Keratinocyte (primary cell): Measurements from ENCODE around the gene ENPP6. TPM values are rescaled to one million over a fixed set of nuclear protein-coding genes. Genes with fewer than 3 reads are reported as not detected.

Experiments used
- DNase-seq: peaks from one replicate; pipeline ENCODE4 v3.0.0-alpha.2; 2011; ENCODE audit warnings: low read depth, missing footprints, low spot score
- FAIRE-seq: peaks from 2 replicates; lab custom pipeline; 2011; peaks lifted over from hg19 to GRCh38; lab: Jason Lieb, UNC
- H2AFZ ChIP-seq: 2 replicates; pipeline ENCODE4 v1.6.0; 2012; ENCODE audit warnings: low read length, control low read depth, inconsistent platforms; ENCODE audit not compliant: control insufficient read depth
- H3K27ac ChIP-seq: 2 replicates; pipeline ENCODE4 v1.5.1; 2011; ENCODE audit warnings: low read length; ENCODE audit not compliant: control insufficient read depth, insufficient read depth
- H3K27me3 ChIP-seq: 3 replicates; pipeline ENCODE4 v1.6.0; 2011; ENCODE audit warnings: low read length; ENCODE audit not compliant: control insufficient read depth, insufficient read depth; ENCODE audit errors: extremely low read depth
- H3K36me3 ChIP-seq, 2 experiments: 2 replicates in 1 of 2; 3 replicates in 1 of 2; pipeline ENCODE4 v1.5.1; 2011; ENCODE audit warnings: low read length in 2 of 2, mild to moderate bottlenecking in 1 of 2; ENCODE audit not compliant: control insufficient read depth in 2 of 2, insufficient read depth in 2 of 2; ENCODE audit errors: extremely low read depth in 1 of 2
- H3K4me1 ChIP-seq: 3 replicates; pipeline ENCODE4 v1.5.1; 2011; ENCODE audit warnings: low read length; ENCODE audit not compliant: control insufficient read depth, insufficient read depth; ENCODE audit errors: extremely low read depth
- H3K4me2 ChIP-seq: 3 replicates; pipeline ENCODE4 v1.6.0; 2011; ENCODE audit warnings: low read depth, low read length; ENCODE audit not compliant: control insufficient read depth, insufficient read depth; ENCODE audit errors: extremely low read depth
- H3K4me3 ChIP-seq, 3 experiments: fragments of 200-600 bp in 1 of 3; sonication (generic) in 1 of 3; 2 replicates in 2 of 3; 3 replicates in 1 of 3; pipeline ENCODE4 v1.5.1; 2011 to 2016; ENCODE audit warnings: low read length in 3 of 3, mild to moderate bottlenecking in 3 of 3, control low read depth in 2 of 3, inconsistent platforms in 1 of 3, low read depth in 1 of 3, mixed read lengths in 1 of 3, mixed run types in 1 of 3, moderate library complexity in 1 of 3; ENCODE audit not compliant: control insufficient read depth in 2 of 3, insufficient read depth in 2 of 3; ENCODE audit errors: extremely low read depth in 1 of 3
- H3K79me2 ChIP-seq: 2 replicates; pipeline ENCODE4 v1.6.0; 2012; ENCODE audit warnings: low read length; ENCODE audit not compliant: control insufficient read depth, insufficient read depth
- H3K9ac ChIP-seq: 3 replicates; pipeline ENCODE4 v1.6.0; 2011; ENCODE audit warnings: low read length; ENCODE audit not compliant: control insufficient read depth, insufficient read depth; ENCODE audit errors: extremely low read depth
- H3K9me1 ChIP-seq: 3 replicates; pipeline ENCODE4 v1.6.0; 2011; ENCODE audit warnings: low read length; ENCODE audit not compliant: control insufficient read depth, insufficient read depth; ENCODE audit errors: extremely low read depth
- H3K9me3 ChIP-seq: 2 replicates; pipeline ENCODE4 v1.5.1; 2012; ENCODE audit warnings: low read depth, low read length; ENCODE audit not compliant: control insufficient read depth
- H4K20me1 ChIP-seq: 3 replicates; pipeline ENCODE4 v1.6.0; 2011; ENCODE audit warnings: low read length; ENCODE audit not compliant: control insufficient read depth, insufficient read depth; ENCODE audit errors: extremely low read depth
- EZH2 ChIP-seq: IDR thresholded peaks from one replicate; pipeline ENCODE4 v1.6.1; 2012; ENCODE audit warnings: inconsistent platforms, mild to moderate bottlenecking, low read length, moderate library complexity
- dilution Hi-C: fragments of 300-500 bp; cut with MboI; formaldehyde crosslinking; loops from one replicate; pipeline ENCODE4 v1.7.0; 2020; ENCODE audit warnings: low sequenced_read_pairs; ENCODE audit not compliant: extremely low pct_ligation_motif_present
- polyA plus RNA-seq, 5 experiments: library from polyadenylated mRNA; depleted of rRNA in 3 of 5; stranded (reverse) in 3 of 5; stranded (forward) in 1 of 5; unstranded in 1 of 5; fragments of >200 nt; gene quantifications; 1 replicate in 1 of 5; 2 replicates in 3 of 5; 3 replicates in 1 of 5; pipeline versions ENCODE4 v1.2.1 to v1.2.3, GENCODE V29; 2011 to 2012; ENCODE audit warnings: missing spikeins in 2 of 5, low read depth in 1 of 5, low replicate concordance in 1 of 5
- TF ChIP-seq, protein P1 (sequence below), 3 experiments: IDR thresholded peaks in 1 of 3; conservative IDR thresholded peaks in 1 of 3; optimal IDR thresholded peaks in 1 of 3; 2 replicates in 2 of 3; 3 replicates in 1 of 3; pipeline versions ENCODE3 to v1.5.1; 2011; ENCODE audit warnings: low read length in 3 of 3, mild to moderate bottlenecking in 3 of 3, moderate library complexity in 2 of 3, control low read depth in 1 of 3, inconsistent platforms in 1 of 3; ENCODE audit not compliant: insufficient read depth in 2 of 3; ENCODE audit errors: extremely low read depth in 1 of 3

Gene ENPP6
- polyA plus RNA-seq, 1 donor (not counting 4 experiments of a cell fraction or from before 2014, with no cell fraction given), result not detected

DNA sequence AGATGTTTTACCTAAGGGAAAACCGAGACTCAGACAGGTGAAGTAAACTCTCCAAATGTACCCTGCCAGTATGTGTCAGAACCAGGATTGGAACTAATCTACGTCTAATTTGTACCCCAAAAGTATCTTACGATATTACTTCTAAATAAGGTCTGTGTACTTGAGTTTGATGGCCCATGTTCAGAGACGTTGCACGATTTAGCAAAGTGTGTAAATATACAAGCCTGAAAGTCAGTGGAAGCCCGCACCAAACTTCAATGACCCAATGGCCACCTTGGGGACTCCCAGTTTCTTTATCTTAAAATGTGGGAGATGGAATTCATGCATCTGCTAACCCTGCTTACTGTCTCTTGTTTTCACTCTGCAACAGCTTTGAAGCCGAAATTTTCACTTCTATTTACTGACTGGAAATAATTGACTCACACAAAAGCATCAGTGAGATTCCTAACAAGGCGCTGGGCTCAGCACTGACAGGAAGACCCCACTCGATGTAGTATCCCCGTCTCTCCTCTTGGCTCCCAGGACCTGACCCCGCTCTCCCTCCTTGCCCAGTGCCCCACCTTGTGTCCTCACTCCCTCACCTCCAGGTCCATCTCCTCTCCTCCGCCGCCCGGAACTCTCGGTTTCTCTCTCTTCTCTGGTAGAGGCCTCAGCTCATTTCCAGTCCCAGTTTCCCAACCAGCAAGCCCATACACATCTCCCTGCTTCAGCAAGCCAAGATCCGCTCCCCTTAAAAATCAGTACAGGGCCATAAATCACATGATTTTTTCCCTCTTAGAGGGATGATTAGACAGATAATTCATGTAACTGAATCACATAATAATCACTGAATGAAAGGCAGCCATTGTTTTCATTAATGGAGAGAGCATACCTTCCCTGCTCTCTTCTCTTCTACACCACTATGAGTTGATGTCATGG is 42.8 kb downstream of the ENPP6 start:
- Histone ChIP-seq H3K4me2 (no peak overlapping the region), H2AFZ (peak overlapping the region; percentile 87), H4K20me1 (no peaks in the 10 kb centered on the region), H3K4me1 (no peaks in the 10 kb centered on the region), H3K9me1 (no peaks in the 10 kb centered on the region), H3K27me3 (peaks cover 5% of the 10 kb centered on the region), H3K9ac (no peak overlapping the region), H3K36me3 (no peaks in the 10 kb centered on the region), H3K9me3 (no peaks in the 10 kb centered on the region), H3K4me3 (no peak overlapping the region), H3K27ac (no peak overlapping the region), H3K79me2 (no peaks in the 10 kb centered on the region)
- TF ChIP-seq EZH2, result no peak
- TF ChIP-seq, protein P1, sequence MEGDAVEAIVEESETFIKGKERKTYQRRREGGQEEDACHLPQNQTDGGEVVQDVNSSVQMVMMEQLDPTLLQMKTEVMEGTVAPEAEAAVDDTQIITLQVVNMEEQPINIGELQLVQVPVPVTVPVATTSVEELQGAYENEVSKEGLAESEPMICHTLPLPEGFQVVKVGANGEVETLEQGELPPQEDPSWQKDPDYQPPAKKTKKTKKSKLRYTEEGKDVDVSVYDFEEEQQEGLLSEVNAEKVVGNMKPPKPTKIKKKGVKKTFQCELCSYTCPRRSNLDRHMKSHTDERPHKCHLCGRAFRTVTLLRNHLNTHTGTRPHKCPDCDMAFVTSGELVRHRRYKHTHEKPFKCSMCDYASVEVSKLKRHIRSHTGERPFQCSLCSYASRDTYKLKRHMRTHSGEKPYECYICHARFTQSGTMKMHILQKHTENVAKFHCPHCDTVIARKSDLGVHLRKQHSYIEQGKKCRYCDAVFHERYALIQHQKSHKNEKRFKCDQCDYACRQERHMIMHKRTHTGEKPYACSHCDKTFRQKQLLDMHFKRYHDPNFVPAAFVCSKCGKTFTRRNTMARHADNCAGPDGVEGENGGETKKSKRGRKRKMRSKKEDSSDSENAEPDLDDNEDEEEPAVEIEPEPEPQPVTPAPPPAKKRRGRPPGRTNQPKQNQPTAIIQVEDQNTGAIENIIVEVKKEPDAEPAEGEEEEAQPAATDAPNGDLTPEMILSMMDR (optimal IDR thresholded peaks at IDR 0.05 in 1 of 3, IDR thresholded peaks at IDR 0.05 in 1 of 3, conservative IDR thresholded peaks at IDR 0.05 in 1 of 3; ENCODE audit: extremely low read depth in 1 of 3, insufficient read depth in 2 of 3, low read length in 3 of 3), result no peak
- FAIRE-seq (no peak), DNase-seq (no peak)
- dilution Hi-C loops, result no loop called here

DNA sequence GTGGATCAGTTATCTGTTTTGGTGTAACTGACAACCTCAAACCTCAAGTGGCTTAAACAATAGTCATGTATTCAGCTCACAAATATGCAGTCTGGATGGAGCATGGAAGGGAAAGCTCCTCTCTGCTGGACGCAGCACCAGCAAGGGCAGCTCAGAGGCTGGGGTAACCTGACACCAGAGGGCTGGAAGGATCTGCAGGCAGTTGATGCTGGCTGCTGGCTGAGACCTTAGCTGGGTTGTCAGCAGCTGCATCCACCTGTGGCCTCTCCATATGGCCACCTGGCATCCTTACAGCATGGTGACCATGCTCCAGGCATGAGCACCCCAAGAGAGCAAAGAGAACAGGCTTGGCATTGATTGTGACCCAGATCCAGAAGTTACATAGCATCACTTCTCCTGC is 46.7 kb downstream of the ENPP6 start:
- Histone ChIP-seq H4K20me1 (no peaks in the 10 kb centered on the region), H3K9me3 (no peaks in the 10 kb centered on the region), H3K79me2 (no peaks in the 10 kb centered on the region), H3K9ac (no peak overlapping the region), H3K4me1 (no peaks in the 10 kb centered on the region), H3K4me3 (no peak overlapping the region), H3K4me2 (no peak overlapping the region), H3K27ac (no peak overlapping the region), H3K27me3 (peaks cover 8% of the 10 kb centered on the region), H3K9me1 (no peaks in the 10 kb centered on the region), H2AFZ (no peak overlapping the region), H3K36me3 (no peaks in the 10 kb centered on the region)
- DNase-seq, result no peak
- TF ChIP-seq, protein P1 (optimal IDR thresholded peaks at IDR 0.05 in 1 of 3, IDR thresholded peaks at IDR 0.05 in 1 of 3, conservative IDR thresholded peaks at IDR 0.05 in 1 of 3; ENCODE audit: extremely low read depth in 1 of 3, insufficient read depth in 2 of 3, low read length in 3 of 3), result no peak
- TF ChIP-seq EZH2, result no peak
- FAIRE-seq, result no peak
- dilution Hi-C loops, result no loop called here
